SK-N-MC (cell line): ENCODE measurements around the gene SPTLC2.
A peak's percentile ranks its signal among the peaks of the same experiment; 100 is the strongest.
"Not testable (repeated sequence)": the region's sequence is repeated elsewhere in the genome, so short reads cannot be mapped to it uniquely, and the experiment has no call there.

Source experiments
- DNase-seq: peaks from one replicate; pipeline ENCODE4 v3.0.0-alpha.2; 2011; ENCODE audit warnings: low read depth, low spot score
- H3K27ac ChIP-seq: fragments of 200-600 bp; sonication (generic); 2 replicates; pipeline ENCODE4 v1.5.1; 2016; ENCODE audit warnings: mixed run types
- H3K36me3 ChIP-seq: fragments of 200-600 bp; sonication (generic); 2 replicates; pipeline ENCODE4 v1.6.1; 2017; ENCODE audit warnings: antibody characterized with exemption, low read length, mixed read lengths; ENCODE audit not compliant: insufficient read depth
- H3K4me3 ChIP-seq: fragments of 200-600 bp; sonication (generic); 2 replicates; pipeline ENCODE4 v1.5.1; 2016
- H3K9ac ChIP-seq: fragments of 200-600 bp; sonication (generic); 2 replicates; pipeline ENCODE4 v1.8.0; 2017; ENCODE audit warnings: mixed run types, mixed read lengths; ENCODE audit not compliant: insufficient read length
- H3K9me3 ChIP-seq: fragments of 200-600 bp; sonication (generic); 2 replicates; pipeline ENCODE4 v1.6.1; 2017; ENCODE audit warnings: low read depth, mild to moderate bottlenecking, antibody characterized with exemption, low read length, moderate library complexity, mixed read lengths
- EZH2 ChIP-seq: fragments of 200-600 bp; sonication (generic); IDR thresholded peaks from one replicate; pipeline ENCODE4 v1.6.1; 2017; ENCODE audit warnings: antibody characterized with exemption
- FOXP2 ChIP-seq: optimal IDR thresholded peaks from 2 replicates; pipeline ENCODE3; 2011; ENCODE audit warnings: mild to moderate bottlenecking, moderate library complexity; ENCODE audit not compliant: insufficient read depth; ENCODE audit errors: extremely low read length, control extremely low read depth
- POLR2AphosphoS5 ChIP-seq: IDR thresholded peaks from 2 replicates; pipeline ENCODE4 v1.6.1; 2012; ENCODE audit warnings: mild to moderate bottlenecking, low read depth, low read length, borderline replicate concordance

The SPTLC2 gene

DNA sequence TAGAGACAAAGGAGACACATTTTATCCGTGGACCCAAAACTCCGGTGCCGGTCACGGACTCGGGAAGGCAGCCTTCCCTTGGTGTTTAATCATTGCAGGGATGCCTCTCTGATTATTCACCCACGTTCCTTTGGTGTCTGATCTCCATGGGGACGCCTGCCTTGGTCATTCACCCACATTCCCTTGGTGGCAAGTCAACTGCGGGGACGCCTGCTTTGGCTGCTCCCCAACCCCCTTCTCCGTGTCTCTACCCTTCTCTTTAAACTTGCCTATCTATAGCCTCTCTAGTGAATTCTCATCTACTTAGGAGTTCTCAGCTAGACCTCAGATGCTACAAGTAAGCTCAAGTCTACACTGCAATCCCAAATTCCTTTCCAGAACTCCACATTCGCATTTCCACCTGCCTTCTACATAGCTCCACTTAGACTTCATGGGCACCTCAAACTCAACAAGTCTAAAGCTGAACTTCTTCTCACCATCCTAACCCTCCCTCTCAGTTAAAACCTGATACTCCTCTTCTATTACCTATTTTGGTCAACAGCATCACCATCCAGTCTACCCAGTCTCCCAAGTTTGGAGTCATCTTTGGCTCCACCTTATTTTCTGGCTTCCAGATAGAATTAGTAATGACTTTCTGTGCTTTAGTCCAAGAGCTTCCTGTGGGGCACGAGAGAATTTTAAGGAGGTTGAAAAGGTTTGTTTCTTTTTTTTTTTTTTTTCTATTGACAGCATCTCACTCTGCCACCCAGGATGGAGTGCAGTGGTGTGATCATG, 14.4 kb downstream of the SPTLC2 start:
- H3K36me3 ChIP-seq, result no peaks in the 10 kb centered on the region
- TF ChIP-seq EZH2 (no peak), FOXP2 (no peak)
- DNase-seq, result no peak
- H3K9ac ChIP-seq, result no peak overlapping the region
- no peaks in the 10 kb centered on the region for H3K9me3 ChIP-seq
- no peak overlapping the region for H3K27ac ChIP-seq
- H3K4me3 ChIP-seq, result no peak overlapping the region

GRCh38 chr14:77599889-77600288, 16.5 kb downstream of the SPTLC2 start:
- no peaks in the 10 kb centered on the region for H3K36me3 ChIP-seq
- no peak for DNase-seq
- H3K9me3 ChIP-seq, result no peaks in the 10 kb centered on the region
- TF ChIP-seq FOXP2 (no peak), EZH2 (no peak), POLR2AphosphoS5 (no peak)
- no peak overlapping the region for H3K27ac ChIP-seq
- no peak overlapping the region for H3K9ac ChIP-seq
- no peak overlapping the region for H3K4me3 ChIP-seq

DNA sequence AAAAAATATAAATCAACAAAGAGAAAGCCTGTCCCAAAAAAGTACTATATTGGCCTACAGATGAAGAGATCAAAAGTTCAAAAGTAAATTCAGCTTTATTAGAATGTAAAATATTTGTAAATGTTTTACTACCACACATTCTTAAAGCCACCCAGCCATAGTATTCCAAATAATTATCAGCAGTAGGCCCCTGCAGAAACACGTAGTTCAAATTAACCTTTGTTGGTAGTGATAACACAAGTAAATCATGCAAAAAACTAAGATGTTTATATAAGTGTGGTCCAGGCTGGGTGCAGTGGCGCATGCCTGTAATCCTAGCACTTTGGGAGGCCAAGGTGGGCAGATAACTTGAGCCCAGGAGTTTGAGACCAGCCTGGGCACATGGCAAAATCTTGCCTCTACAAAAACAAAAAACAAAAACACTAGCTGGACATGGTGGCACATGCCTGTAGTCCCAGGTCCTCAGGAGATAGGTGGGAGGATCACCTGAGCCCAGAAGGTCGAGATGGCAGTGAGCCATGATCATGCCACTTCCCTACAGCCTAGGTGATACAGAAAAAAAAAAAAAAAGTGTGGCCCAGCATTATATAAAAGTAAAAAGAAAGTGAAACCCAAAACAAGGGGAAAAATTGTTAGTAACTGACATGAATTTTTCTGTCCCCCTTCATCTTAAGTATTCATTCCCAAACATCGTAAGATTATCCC, 17.9 kb downstream of the SPTLC2 start:
- no peak overlapping the region for H3K9ac ChIP-seq

GRCh38 chr14:77593501-77593961, 22.9 kb downstream of the SPTLC2 start:
- H3K27ac ChIP-seq, result peak overlapping the region; percentile 96

More for the DNA sequence above, 17.9 kb downstream of the SPTLC2 start:
- no peaks in the 10 kb centered on the region for H3K9me3 ChIP-seq
- no peak overlapping the region for H3K27ac ChIP-seq
- no peak for TF ChIP-seq EZH2
- no peak for TF ChIP-seq POLR2AphosphoS5
- TF ChIP-seq FOXP2, result no peak
- no peak for DNase-seq
- no peaks in the 10 kb centered on the region for H3K36me3 ChIP-seq
- H3K4me3 ChIP-seq, result no peak overlapping the region

DNA sequence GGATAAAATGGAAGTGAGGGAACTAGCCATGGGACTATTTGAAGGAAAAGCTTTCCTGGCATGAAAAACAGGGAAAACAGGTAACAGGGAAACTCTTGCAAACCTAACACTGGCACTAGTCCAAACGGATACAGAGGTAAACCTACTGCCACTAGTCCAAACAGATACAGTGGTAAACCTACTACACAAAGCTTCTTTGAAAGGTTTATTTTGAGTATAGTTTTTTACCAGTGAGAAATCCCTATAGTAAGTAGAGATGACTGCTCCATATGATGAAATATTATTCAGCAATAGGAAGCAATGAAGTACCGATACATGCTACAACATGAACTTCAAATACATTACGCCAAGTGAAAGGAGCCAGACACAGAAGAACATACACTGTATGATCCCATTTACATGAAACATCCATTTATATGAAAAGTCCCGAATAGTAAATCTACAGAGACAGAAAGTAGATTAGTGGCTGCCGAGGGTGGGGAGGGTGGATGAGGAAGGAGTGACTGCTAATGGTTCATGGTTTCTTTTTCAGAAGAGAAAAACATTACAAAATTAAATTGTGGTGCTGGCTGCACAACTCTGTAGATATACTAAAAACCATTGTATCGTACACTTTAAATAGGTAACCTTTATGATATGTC, 25.5 kb downstream of the SPTLC2 start:
- H3K36me3 ChIP-seq, result no peaks in the 10 kb centered on the region
- no peak overlapping the region for H3K27ac ChIP-seq
- H3K9me3 ChIP-seq, result no peaks in the 10 kb centered on the region
- H3K9ac ChIP-seq, result no peak overlapping the region
- DNase-seq, result no peak
- no peak overlapping the region for H3K4me3 ChIP-seq
- TF ChIP-seq POLR2AphosphoS5, result no peak
- no peak for TF ChIP-seq FOXP2
- no peak for TF ChIP-seq EZH2

More at GRCh38 chr14:77593501-77593961, 22.9 kb downstream of the SPTLC2 start:
- Histone ChIP-seq H3K36me3 (no peaks in the 10 kb centered on the region), H3K9me3 (no peaks in the 10 kb centered on the region), H3K9ac (peak overlapping the region; percentile 56), H3K4me3 (peak overlapping the region; percentile 65)
- no peak for TF ChIP-seq EZH2
- no peak for TF ChIP-seq FOXP2
- TF ChIP-seq POLR2AphosphoS5, result no peak
- DNase-seq, result peak; percentile 48

DNA sequence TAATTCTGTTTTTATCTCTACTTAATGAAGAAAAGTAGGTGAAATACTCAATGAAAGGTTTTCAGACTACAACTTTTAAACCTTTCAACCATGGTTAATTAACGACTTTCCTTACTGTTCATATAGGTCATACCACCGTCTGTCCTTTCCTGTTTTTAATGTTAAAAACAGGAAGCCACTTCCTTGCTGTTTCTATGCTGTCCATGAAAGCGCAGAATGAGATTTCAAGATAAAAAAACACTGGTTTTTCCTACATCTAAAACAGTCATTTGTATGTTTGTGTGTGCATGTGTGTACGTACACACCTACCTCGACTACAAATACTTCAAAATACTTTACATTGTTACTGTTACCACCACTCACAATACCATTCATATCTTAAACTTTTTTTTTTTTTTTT, 27.3 kb downstream of the SPTLC2 start:
- H3K4me3 ChIP-seq, result no peak overlapping the region
- DNase-seq, result no peak
- no peaks in the 10 kb centered on the region for H3K9me3 ChIP-seq
- H3K36me3 ChIP-seq, result no peaks in the 10 kb centered on the region
- TF ChIP-seq POLR2AphosphoS5, result no peak
- TF ChIP-seq EZH2, result no peak
- no peak for TF ChIP-seq FOXP2
- no peak overlapping the region for H3K27ac ChIP-seq
- no peak overlapping the region for H3K9ac ChIP-seq

DNA sequence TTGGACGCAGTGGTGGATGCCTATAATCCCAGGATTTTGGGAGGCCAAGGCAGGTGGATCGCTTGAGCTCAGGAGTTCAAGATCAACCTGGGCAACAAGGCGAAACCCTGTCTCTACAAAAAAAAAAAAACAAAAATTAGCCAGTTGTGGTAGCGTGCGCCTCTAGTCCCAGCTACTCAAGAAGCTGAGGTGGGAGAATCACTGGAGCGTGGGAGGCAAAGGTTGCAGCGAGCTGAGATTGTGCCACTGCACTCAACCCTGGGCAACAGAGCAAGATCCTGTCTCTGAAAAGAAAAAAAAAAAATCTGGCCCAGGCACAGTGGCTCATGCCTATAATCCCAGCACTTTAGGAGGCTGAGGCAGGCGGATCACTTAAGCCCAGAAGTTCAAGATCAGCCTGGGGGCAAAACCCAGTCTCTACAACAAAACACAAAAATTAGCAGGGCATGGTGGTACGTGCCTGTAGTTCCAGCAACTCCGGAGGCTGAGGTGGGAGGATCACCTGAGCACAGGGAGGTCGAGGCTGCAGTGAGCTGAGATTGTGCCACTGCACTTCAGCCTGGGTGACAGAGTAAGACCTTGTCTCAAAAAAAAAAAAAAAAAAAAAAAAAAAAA, 27.9 kb downstream of the SPTLC2 start:
- H3K4me3 ChIP-seq, H3K9me3 ChIP-seq, H3K36me3 ChIP-seq, H3K27ac ChIP-seq, H3K9ac ChIP-seq, DNase-seq: not testable (repeated sequence)

DNA sequence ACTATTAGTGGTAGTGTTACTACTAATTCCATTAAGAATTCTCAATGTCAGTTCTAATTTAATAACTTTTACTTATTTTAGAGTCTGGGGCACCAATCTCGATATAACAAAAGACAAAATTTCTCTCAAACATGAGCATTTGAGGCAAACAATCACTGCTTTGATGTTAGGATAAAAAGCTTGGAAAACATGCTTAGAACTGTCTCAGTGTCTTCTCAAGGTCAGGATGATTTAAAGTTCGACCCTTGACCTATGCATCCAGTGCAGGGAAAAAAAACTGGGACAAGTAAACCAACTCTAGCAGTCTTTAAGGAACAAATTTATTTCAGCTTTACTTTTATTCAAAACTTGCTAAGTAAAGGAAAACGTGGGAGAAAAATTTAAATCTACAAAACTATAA, 31.1 kb downstream of the SPTLC2 start:
- TF ChIP-seq POLR2AphosphoS5 (no peak), FOXP2 (no peak)
- H3K9me3 ChIP-seq, result no peaks in the 10 kb centered on the region
- H3K27ac ChIP-seq, result no peak overlapping the region
- no peak overlapping the region for H3K9ac ChIP-seq
- DNase-seq, result no peak
- H3K4me3 ChIP-seq, result no peak overlapping the region
- H3K36me3 ChIP-seq, result no peaks in the 10 kb centered on the region
